ENCODE results near the gene SLC25A18.
"Not testable (repeated sequence)": the region's sequence is repeated elsewhere in the genome, so short reads cannot be mapped to it uniquely, and the experiment has no call there.

SLC25A18 gene

GRCh38 chr22:17562906-17563870 is at the start of gene SLC25A18:
Gene SLC25A18, plus strand, starts transcription at chr22:17563498. Its CDS starts 16,447 bp downstream, at chr22:17579945.
- DNase-seq: peak in 42 of 56 donors; percentile 24 to 86 (median 55)

- DNase-seq: no peak
Measured at GRCh38 chr22:17513612-17514011, 49.7 kb upstream of the SLC25A18 start.

GRCh38 chr22:17514084-17514483 is 49.2 kb upstream of the SLC25A18 start:
- no peak for DNase-seq

GRCh38 chr22:17518406-17518805 is 44.9 kb upstream of the SLC25A18 start:
- no peak for DNase-seq

- not testable (repeated sequence) for DNase-seq
Measured at GRCh38 chr22:17521971-17522370, 41.3 kb upstream of the SLC25A18 start.

GRCh38 chr22:17523925-17524324 is 39.4 kb upstream of the SLC25A18 start:
- DNase-seq: no peak

- peak in 44 of 56 donors; percentile 2 to 75 (median 34) for DNase-seq
Measured at GRCh38 chr22:17536269-17536668, 27.0 kb upstream of the SLC25A18 start.

GRCh38 chr22:17537155-17537554 is 26.1 kb upstream of the SLC25A18 start:
- no peak for DNase-seq

- DNase-seq: no peak
Measured at GRCh38 chr22:17540481-17540880, 22.8 kb upstream of the SLC25A18 start.

- no peak for DNase-seq
Measured at GRCh38 chr22:17541476-17541875, 21.8 kb upstream of the SLC25A18 start.

GRCh38 chr22:17542452-17542851 is 20.8 kb upstream of the SLC25A18 start:
- no peak for DNase-seq

- DNase-seq: no peak
Measured at GRCh38 chr22:17548010-17548755, 15.1 kb upstream of the SLC25A18 start.

- no peak for DNase-seq
Measured at GRCh38 chr22:17548756-17549035, 14.6 kb upstream of the SLC25A18 start.

- DNase-seq: no peak
Measured at GRCh38 chr22:17549183-17549582, 14.1 kb upstream of the SLC25A18 start.

GRCh38 chr22:17549655-17550054 is 13.6 kb upstream of the SLC25A18 start:
- DNase-seq: no peak

- no peak for DNase-seq
Measured at GRCh38 chr22:17552737-17553136, 10.6 kb upstream of the SLC25A18 start.

- DNase-seq: no peak
Measured at GRCh38 chr22:17554814-17555213, 8.5 kb upstream of the SLC25A18 start.

- no peak for DNase-seq
Measured at GRCh38 chr22:17559188-17559587, 4.1 kb upstream of the SLC25A18 start.

GRCh38 chr22:17563936-17564391 is 666 bp downstream of the SLC25A18 start:
- DNase-seq: peak in 24 of 56 donors; percentile 20 to 66 (median 36)

GRCh38 chr22:17566016-17566687 is 2.9 kb downstream of the SLC25A18 start:
- DNase-seq: peak in 2 of 56 donors; percentile 21 to 43

GRCh38 chr22:17566776-17567175 is 3.5 kb downstream of the SLC25A18 start:
- DNase-seq: no peak

Measured in nucleus accumbens (tissue), 56 donors.